GM10266 (cell line): ENCODE data around the gene FOSL2.

Source experiments
- DNase-seq: peaks from one replicate; pipeline ENCODE4 v3.0.0; 2012; ENCODE audit errors: extremely low spot score
- CTCF ChIP-seq: IDR thresholded peaks from 2 replicates; pipeline ENCODE4 v1.5.1; 2012; ENCODE audit warnings: mild to moderate bottlenecking, low read depth; ENCODE audit not compliant: control insufficient read depth, insufficient read depth; ENCODE audit errors: missing control alignments

FOSL2 gene

GRCh38 chr2:28463893-28464292 lies 71.2 kb downstream of the FOSL2 start:
- DNase-seq, result no peak
- no peak for TF ChIP-seq CTCF

- no peak for DNase-seq
- no peak for TF ChIP-seq CTCF
Observed at GRCh38 chr2:28465148-28465885, 72.7 kb downstream of the FOSL2 start.
